CD14-positive monocyte (primary cell): ENCODE results near the gene SLC25A13. TPM values are rescaled to one million over a fixed set of nuclear protein-coding genes. Genes with fewer than 3 reads are reported as not detected.

Experiments used
- DNase-seq, 3 donors: peaks; one replicate each; pipeline ENCODE4 v3.0.0-alpha.2; 2011 to 2022
- H2AFZ ChIP-seq: 2 replicates; pipeline ENCODE4 v1.6.0; 2012; ENCODE audit warnings: mild to moderate bottlenecking, low read depth, low read length, inconsistent platforms; ENCODE audit not compliant: insufficient read depth, poor library complexity, severe bottlenecking
- H3K27ac ChIP-seq, 2 donors: 1 replicate in 1 of 2; 2 replicates in 1 of 2; pipeline ENCODE4 v1.5.1; 2012 to 2013; ENCODE audit warnings: low read length in 2 of 2, control low read depth in 1 of 2, inconsistent platforms in 1 of 2, low read depth in 1 of 2, mild to moderate bottlenecking in 1 of 2
- H3K27me3 ChIP-seq, 2 donors: one replicate each; pipeline versions ENCODE4 v1.6.0 to v1.6.1; 2011 to 2013; ENCODE audit warnings: low read length in 2 of 2; ENCODE audit not compliant: control insufficient read depth in 2 of 2, insufficient read depth in 2 of 2
- H3K36me3 ChIP-seq, 2 donors: replicated peaks in 1 of 2; 1 replicate in 1 of 2; 2 replicates in 1 of 2; pipeline versions ENCODE4 v1.5.1 to v1.6.1; 2012 to 2013; ENCODE audit warnings: low read length in 2 of 2, control low read depth in 1 of 2, inconsistent platforms in 1 of 2, mild to moderate bottlenecking in 1 of 2; ENCODE audit not compliant: insufficient read depth in 2 of 2, control insufficient read depth in 1 of 2
- H3K4me1 ChIP-seq, 2 donors: 1 replicate in 1 of 2; 2 replicates in 1 of 2; pipeline versions ENCODE4 v1.5.1 to v1.6.1; 2012 to 2013; ENCODE audit warnings: low read length in 2 of 2, control low read depth in 1 of 2, inconsistent platforms in 1 of 2, mild to moderate bottlenecking in 1 of 2, moderate library complexity in 1 of 2; ENCODE audit not compliant: insufficient read depth in 2 of 2, control insufficient read depth in 1 of 2
- H3K4me2 ChIP-seq: replicated peaks from 2 replicates; pipeline ENCODE3; 2012; ENCODE audit warnings: low read length, moderate library complexity, mild to moderate bottlenecking; ENCODE audit not compliant: poor library complexity, severe bottlenecking; ENCODE audit errors: extremely low read depth
- H3K4me3 ChIP-seq, 3 experiments: fragments of 200-600 bp in 1 of 3; sonication (generic) in 1 of 3; replicated peaks in 1 of 3; 1 replicate in 2 of 3; 2 replicates in 1 of 3; pipeline ENCODE4 v1.5.1; 2011 to 2013; ENCODE audit warnings: low read length in 3 of 3, mild to moderate bottlenecking in 3 of 3, control low read depth in 2 of 3, low read depth in 2 of 3, inconsistent platforms in 1 of 3, moderate library complexity in 1 of 3
- H3K79me2 ChIP-seq: 2 replicates; pipeline ENCODE4 v1.6.0; 2012; ENCODE audit warnings: mild to moderate bottlenecking, control low read depth, inconsistent platforms, low read length, moderate library complexity; ENCODE audit not compliant: insufficient read depth
- H3K9ac ChIP-seq: 2 replicates; pipeline ENCODE4 v1.6.0; 2017; ENCODE audit warnings: low read length, mild to moderate bottlenecking; ENCODE audit not compliant: insufficient read depth, poor library complexity, severe bottlenecking
- H3K9me3 ChIP-seq, 2 donors: replicated peaks in 1 of 2; 1 replicate in 1 of 2; 2 replicates in 1 of 2; pipeline versions ENCODE4 v1.5.1 to v1.6.1; 2012 to 2013; ENCODE audit warnings: low read length in 2 of 2, control low read depth in 1 of 2; ENCODE audit not compliant: control insufficient read depth in 1 of 2, insufficient read depth in 1 of 2
- H4K20me1 ChIP-seq: 2 replicates; pipeline ENCODE4 v1.6.0; 2012; ENCODE audit warnings: mild to moderate bottlenecking, low read length, control low read depth, moderate library complexity; ENCODE audit not compliant: insufficient read depth
- H3K27ac Mint-ChIP-seq, 7 donors: one replicate each; pipeline ENCODE4 v1.8.0; 2020; ENCODE audit warnings: mild to moderate bottlenecking in 7 of 7, mixed read lengths in 7 of 7, moderate library complexity in 6 of 7, inconsistent platforms in 2 of 7
- H3K27me3 Mint-ChIP-seq, 3 donors: one replicate each; pipeline ENCODE4 v1.8.0; 2021 to 2022; ENCODE audit warnings: low read depth in 3 of 3, mild to moderate bottlenecking in 3 of 3, mixed read lengths in 3 of 3, moderate library complexity in 3 of 3, inconsistent platforms in 1 of 3
- H3K36me3 Mint-ChIP-seq, 2 donors: one replicate each; pipeline ENCODE4 v1.8.0; 2020; ENCODE audit warnings: mixed read lengths in 2 of 2, inconsistent platforms in 1 of 2, mild to moderate bottlenecking in 1 of 2
- H3K4me1 Mint-ChIP-seq: one replicate; pipeline ENCODE4 v1.8.0; 2020; ENCODE audit warnings: mild to moderate bottlenecking, mixed read lengths
- H3K4me3 Mint-ChIP-seq, 2 donors: one replicate each; pipeline ENCODE4 v1.8.0; 2020; ENCODE audit warnings: mild to moderate bottlenecking in 2 of 2, mixed read lengths in 2 of 2, moderate library complexity in 1 of 2
- H3K9me3 Mint-ChIP-seq, 7 donors: one replicate each; pipeline ENCODE4 v1.8.0; 2020 to 2022; ENCODE audit warnings: mixed read lengths in 7 of 7, mild to moderate bottlenecking in 6 of 7, moderate library complexity in 6 of 7, inconsistent platforms in 2 of 7
- CTCF ChIP-seq: fragments of 200-600 bp; IDR thresholded peaks from one replicate; pipeline ENCODE4 v1.8.0; 2022; ENCODE audit warnings: antibody characterized with exemption, mild to moderate bottlenecking
- WGBS: methylation state at CpG from one replicate; pipeline ENCODE4 v1.1.5; 2013; ENCODE audit warnings: missing lambda C conversion rate; ENCODE audit not compliant: insufficient coverage; 5-methylcytosine and 5-hydroxymethylcytosine counted together
- intact Hi-C, 2 donors: fragments of 100-400 bp; cut with micrococcal nuclease; formaldehyde crosslinking; loops; one replicate each; pipeline versions ENCODE4 v1.15.0 to v1.15.1; 2023
- polyA plus RNA-seq, 3 donors: library from polyadenylated mRNA; depleted of rRNA in 1 of 3; unstranded in 2 of 3; stranded (reverse) in 1 of 3; fragments of 300-500 nt in 2 of 3; fragments of >200 nt in 1 of 3; fragmentation: Illumina TruSeq in 2 of 3; gene quantifications; 1 replicate in 2 of 3; 2 replicates in 1 of 3; pipeline ENCODE4 v1.2.3, GENCODE V29; 2012 to 2021

SLC25A13 gene
- polyA plus RNA-seq, 3 donors: 12.7 to 15.7 (median 14.4) TPM

DNA sequence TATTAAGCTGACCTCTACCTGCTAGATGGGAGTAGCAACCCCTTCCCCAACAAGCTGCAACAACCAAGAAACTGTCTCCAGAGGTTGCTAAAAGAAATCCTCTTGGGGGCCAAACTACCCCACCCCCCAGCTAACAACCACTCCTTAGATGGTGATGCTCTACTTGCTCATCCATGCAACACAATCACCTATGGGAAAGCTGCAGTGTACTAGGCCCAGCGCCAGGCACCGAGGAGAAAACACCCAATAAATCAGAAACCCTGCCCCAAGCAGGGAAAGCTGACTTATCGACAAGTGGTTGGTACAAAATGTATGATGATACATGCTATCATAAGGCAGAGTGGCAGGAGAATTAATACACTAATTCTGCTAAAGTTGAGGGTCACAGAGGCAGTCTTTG is 17.3 kb downstream of the SLC25A13 start:
- no peak for TF ChIP-seq CTCF
- DNase-seq: no peak
- no peak overlapping the region for H3K27ac ChIP-seq
- no peak overlapping the region for H3K9ac ChIP-seq
- H3K36me3 ChIP-seq: peaks cover 0 to 7% of the 10 kb centered on the region in 2 donors
- no peaks in the 10 kb centered on the region for H3K27me3 ChIP-seq
- Mint-ChIP-seq H3K27me3 (no peaks in the 10 kb centered on the region), H3K36me3 (peaks cover 4 to 27% of the 10 kb centered on the region in 2 donors), H3K9me3 (no peaks in the 10 kb centered on the region), H3K4me3 (no peak overlapping the region), H3K4me1 (peaks cover 22% of the 10 kb centered on the region), H3K27ac (no peak overlapping the region)
- no peak overlapping the region for H3K4me3 ChIP-seq
- no peak overlapping the region for H2AFZ ChIP-seq
- no peak overlapping the region for H3K4me2 ChIP-seq
- WGBS: no CpG with 5 or more reads among the region's 3 CpGs
- intact Hi-C loops: no loop called here
- peaks cover 11 to 13% of the 10 kb centered on the region in 2 donors for H3K4me1 ChIP-seq
- peaks cover 75% of the 10 kb centered on the region for H3K79me2 ChIP-seq
- peaks cover 100% of the 10 kb centered on the region for H4K20me1 ChIP-seq
- no peaks in the 10 kb centered on the region for H3K9me3 ChIP-seq

GRCh38 chr7:96303686-96304443 is 18.0 kb downstream of the SLC25A13 start:
- no CpG with 5 or more reads among the region's 5 CpGs for WGBS
- H3K4me2 ChIP-seq: no peak overlapping the region
- Mint-ChIP-seq H3K27ac (no peak overlapping the region), H3K36me3 (peaks cover 6 to 20% of the 10 kb centered on the region in 2 donors), H3K4me1 (peaks cover 22% of the 10 kb centered on the region), H3K9me3 (no peaks in the 10 kb centered on the region), H3K4me3 (no peak overlapping the region), H3K27me3 (no peaks in the 10 kb centered on the region)
- H3K9ac ChIP-seq: no peak overlapping the region
- no peak overlapping the region for H2AFZ ChIP-seq
- peaks cover 11 to 13% of the 10 kb centered on the region in 2 donors for H3K4me1 ChIP-seq
- H4K20me1 ChIP-seq: peaks cover 100% of the 10 kb centered on the region
- no peaks in the 10 kb centered on the region for H3K36me3 ChIP-seq
- H3K79me2 ChIP-seq: peaks cover 77% of the 10 kb centered on the region
- H3K9me3 ChIP-seq: no peaks in the 10 kb centered on the region
- no peak overlapping the region for H3K4me3 ChIP-seq
- no peak overlapping the region for H3K27ac ChIP-seq
- H3K27me3 ChIP-seq: no peaks in the 10 kb centered on the region
- no peak for DNase-seq
- TF ChIP-seq CTCF: no peak
- intact Hi-C loops: no loop called here
